Mesenchymal stem cell (in vitro differentiated cells and primary cell): ENCODE results near the gene CYP4Z1.
"Not testable (repeated sequence)": the region's sequence is repeated elsewhere in the genome, so short reads cannot be mapped to it uniquely, and the experiment has no call there.

Experiments
- DNase-seq: peaks from one replicate; pipeline ENCODE4 v3.0.0-alpha.2; 2013
- H2AFZ ChIP-seq: one replicate; pipeline ENCODE4 v1.6.1; 2013; ENCODE audit warnings: low read depth, mild to moderate bottlenecking, control low read depth, inconsistent platforms, low read length, moderate library complexity
- H2AK5ac ChIP-seq: 2 replicates; pipeline ENCODE4 v1.6.1; 2013; ENCODE audit warnings: low read length, moderate library complexity, mild to moderate bottlenecking, inconsistent platforms; ENCODE audit not compliant: severe bottlenecking
- H2BK120ac ChIP-seq: one replicate; pipeline ENCODE4 v1.6.1; 2013; ENCODE audit warnings: low read depth, mild to moderate bottlenecking, inconsistent platforms, low read length, moderate library complexity
- H2BK12ac ChIP-seq, 2 experiments: one replicate each; pipeline ENCODE4 v1.6.1; 2013; ENCODE audit warnings: inconsistent platforms in 2 of 2, low read length in 2 of 2, mild to moderate bottlenecking in 2 of 2, moderate library complexity in 2 of 2, control low read depth in 1 of 2
- H2BK15ac ChIP-seq: one replicate; pipeline ENCODE4 v1.6.1; 2013; ENCODE audit warnings: mild to moderate bottlenecking, low read depth, inconsistent platforms; ENCODE audit not compliant: poor library complexity, severe bottlenecking
- H2BK5ac ChIP-seq: 2 replicates; pipeline ENCODE4 v1.6.1; 2013; ENCODE audit warnings: low read depth, mild to moderate bottlenecking, low read length, control low read depth, inconsistent platforms; ENCODE audit not compliant: poor library complexity, severe bottlenecking
- H3K14ac ChIP-seq, 2 experiments: one replicate each; pipeline ENCODE4 v1.6.1; 2013; ENCODE audit warnings: inconsistent platforms in 2 of 2, low read length in 2 of 2, control low read depth in 1 of 2, mild to moderate bottlenecking in 1 of 2, moderate library complexity in 1 of 2
- H3K18ac ChIP-seq, 2 experiments: one replicate each; pipeline ENCODE4 v1.6.1; 2013; ENCODE audit warnings: inconsistent platforms in 2 of 2, low read length in 2 of 2, control low read depth in 1 of 2, low read depth in 1 of 2, mild to moderate bottlenecking in 1 of 2
- H3K23ac ChIP-seq, 2 experiments: one replicate each; pipeline ENCODE4 v1.6.1; 2013; ENCODE audit warnings: inconsistent platforms in 2 of 2, low read length in 2 of 2, mild to moderate bottlenecking in 2 of 2, moderate library complexity in 2 of 2, control low read depth in 1 of 2
- H3K27ac ChIP-seq: 2 replicates; pipeline ENCODE4 v1.5.1; 2013; ENCODE audit warnings: mild to moderate bottlenecking, moderate library complexity, low read length, control low read depth, inconsistent platforms; ENCODE audit not compliant: poor library complexity, severe bottlenecking
- H3K27me3 ChIP-seq, 2 experiments: 2 replicates each; pipeline versions ENCODE4 v1.6.1 to v1.7.0; 2013; ENCODE audit warnings: low read length in 2 of 2, mild to moderate bottlenecking in 2 of 2, moderate library complexity in 2 of 2, control low read depth in 1 of 2, inconsistent platforms in 1 of 2; ENCODE audit not compliant: control insufficient read depth in 1 of 2, insufficient read depth in 1 of 2
- H3K36me3 ChIP-seq, 2 experiments: 2 replicates each; pipeline versions ENCODE4 v1.6.1 to v1.7.0; 2013; ENCODE audit warnings: low read length in 2 of 2, control low read depth in 1 of 2, inconsistent platforms in 1 of 2, low read depth in 1 of 2, mild to moderate bottlenecking in 1 of 2; ENCODE audit not compliant: insufficient read depth in 2 of 2, control insufficient read depth in 1 of 2
- H3K4ac ChIP-seq, 2 experiments: one replicate each; pipeline ENCODE4 v1.6.1; 2013; ENCODE audit warnings: inconsistent platforms in 2 of 2, low read length in 2 of 2, mild to moderate bottlenecking in 2 of 2, moderate library complexity in 2 of 2, control low read depth in 1 of 2, low read depth in 1 of 2
- H3K4me1 ChIP-seq: 2 replicates; pipeline ENCODE4 v1.6.1; 2013; ENCODE audit warnings: low read depth, low read length, control low read depth; ENCODE audit not compliant: control insufficient read depth, insufficient read depth
- H3K4me2 ChIP-seq: 2 replicates; pipeline ENCODE4 v1.6.1; 2013; ENCODE audit warnings: low read length, mild to moderate bottlenecking, inconsistent platforms; ENCODE audit not compliant: poor library complexity, severe bottlenecking
- H3K4me3 ChIP-seq, 2 experiments: 2 replicates each; pipeline versions ENCODE4 v1.5.1 to v1.7.0; 2013; ENCODE audit warnings: low read length in 2 of 2, mild to moderate bottlenecking in 2 of 2, control low read depth in 1 of 2, low read depth in 1 of 2; ENCODE audit not compliant: insufficient read depth in 1 of 2
- H3K79me1 ChIP-seq: replicated peaks from 2 replicates; pipeline ENCODE4 v1.6.1; 2013; ENCODE audit warnings: mild to moderate bottlenecking, control low read depth, low read length, inconsistent platforms; ENCODE audit not compliant: poor library complexity, severe bottlenecking
- H3K9ac ChIP-seq: 2 replicates; pipeline ENCODE4 v1.7.0; 2013; ENCODE audit warnings: mild to moderate bottlenecking, low read length, moderate library complexity
- H3K9me3 ChIP-seq: 2 replicates; pipeline ENCODE4 v1.7.0; 2013; ENCODE audit warnings: mild to moderate bottlenecking, low read length; ENCODE audit not compliant: control insufficient read depth
- H4K8ac ChIP-seq: one replicate; pipeline ENCODE4 v1.6.1; 2013; ENCODE audit warnings: inconsistent platforms, mild to moderate bottlenecking, low read length, moderate library complexity
- H4K91ac ChIP-seq: one replicate; pipeline ENCODE4 v1.6.1; 2013; ENCODE audit warnings: mild to moderate bottlenecking, low read length, inconsistent platforms
- WGBS: methylation state at CpG from one replicate; pipeline ENCODE4 v1.1.7; 2013; ENCODE audit warnings: mixed read lengths; 5-methylcytosine and 5-hydroxymethylcytosine counted together

The CYP4Z1 gene

DNA sequence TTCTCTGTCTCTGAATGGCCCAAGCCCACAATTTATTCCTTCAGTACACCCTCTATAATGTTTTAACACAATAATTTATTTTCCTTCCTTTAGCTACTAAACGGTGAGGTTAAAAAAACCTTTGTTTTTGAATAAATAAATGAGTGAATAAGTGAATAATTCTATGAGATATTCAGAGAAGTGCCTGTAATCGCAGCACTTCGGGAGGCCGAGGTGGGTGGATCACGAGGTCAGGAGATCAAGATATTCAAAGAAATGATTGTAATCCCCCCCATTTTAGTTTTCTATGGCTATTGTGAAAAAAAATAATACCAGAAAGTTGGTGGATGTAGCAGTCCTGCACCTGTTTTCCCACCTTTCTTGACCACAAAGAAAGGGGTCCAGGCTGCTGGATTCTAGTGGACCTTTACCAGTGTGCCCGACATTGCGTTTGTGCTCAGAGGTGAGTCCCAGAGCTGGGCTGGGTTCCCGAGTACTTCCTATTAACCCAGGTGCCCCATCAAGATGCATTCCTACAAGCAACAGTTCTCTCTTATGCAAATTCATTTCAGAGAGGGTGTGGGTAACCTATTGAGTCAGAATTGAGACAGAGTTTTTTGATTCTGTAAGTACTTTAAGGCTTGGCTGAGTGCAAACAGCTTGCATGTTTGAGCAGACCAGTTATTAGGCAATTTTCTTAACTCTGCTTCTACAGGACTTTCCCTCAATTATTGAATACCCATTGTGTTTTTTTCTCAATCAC is 62.6 kb downstream of the CYP4Z1 start:
- not testable (repeated sequence) for H3K27ac ChIP-seq, H2BK15ac ChIP-seq, H3K23ac ChIP-seq, H3K18ac ChIP-seq, H2AFZ ChIP-seq, H3K79me1 ChIP-seq, H3K14ac ChIP-seq, H3K4ac ChIP-seq, H3K4me2 ChIP-seq, H3K36me3 ChIP-seq, DNase-seq, H3K4me1 ChIP-seq, H3K9ac ChIP-seq, H3K9me3 ChIP-seq, H3K27me3 ChIP-seq, H2BK12ac ChIP-seq, H2BK5ac ChIP-seq, H2AK5ac ChIP-seq, H4K91ac ChIP-seq, H4K8ac ChIP-seq, H3K4me3 ChIP-seq, H2BK120ac ChIP-seq
- 75% methylated on average over 7 of the region's 8 CpGs for WGBS

DNA sequence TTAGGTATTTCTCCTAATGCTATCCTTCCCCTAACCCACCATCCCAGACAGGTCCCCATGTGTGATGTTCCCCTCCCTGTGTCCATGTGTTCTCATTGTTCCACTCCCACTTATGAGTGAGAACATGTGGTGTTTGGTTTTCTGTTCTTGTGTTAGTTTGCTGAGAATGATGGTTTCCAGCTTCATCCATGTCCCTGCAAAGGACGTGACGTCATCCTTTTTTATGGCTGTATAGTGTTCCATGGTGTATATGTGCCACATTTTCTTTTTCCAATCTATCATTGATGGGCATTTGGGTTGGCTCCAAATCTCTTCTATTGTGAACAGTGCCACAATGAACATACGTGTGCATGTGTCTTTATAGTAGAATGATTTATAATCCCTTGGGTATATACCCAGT is 65.6 kb downstream of the CYP4Z1 start:
- H2BK5ac ChIP-seq, H3K4me1 ChIP-seq, H3K18ac ChIP-seq, H3K79me1 ChIP-seq, H3K14ac ChIP-seq, DNase-seq, H3K4me2 ChIP-seq, H3K4ac ChIP-seq, H3K4me3 ChIP-seq, H3K23ac ChIP-seq, H3K36me3 ChIP-seq, H2AFZ ChIP-seq, H3K9ac ChIP-seq, H4K8ac ChIP-seq, H2AK5ac ChIP-seq, H3K27me3 ChIP-seq, H3K27ac ChIP-seq, H2BK12ac ChIP-seq, H2BK120ac ChIP-seq, H4K91ac ChIP-seq, H3K9me3 ChIP-seq, H2BK15ac ChIP-seq: not testable (repeated sequence)
- 94% methylated on average over 3 of the region's 3 CpGs for WGBS

DNA sequence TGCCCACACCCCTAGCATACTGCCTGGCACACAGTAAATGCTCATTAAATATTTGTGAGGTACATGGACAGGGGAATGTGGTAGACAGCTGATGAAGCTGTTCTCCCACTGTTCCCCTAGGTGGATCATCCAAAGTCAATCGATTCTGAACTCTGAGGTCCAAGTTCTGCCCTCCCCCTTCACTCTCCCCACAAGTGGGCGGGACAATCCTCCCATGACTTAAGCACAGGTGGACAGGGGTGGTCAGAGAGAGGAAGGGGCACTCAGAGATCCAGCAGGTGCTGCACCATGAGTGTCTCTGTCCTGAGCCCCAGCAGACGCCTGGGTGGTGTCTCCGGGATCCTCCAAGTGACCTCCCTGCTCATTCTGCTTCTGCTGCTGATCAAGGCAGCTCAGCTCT is 70.2 kb downstream of the CYP4Z1 start, which contains the start of gene CYP4A22:
CYP4A22 (plus strand) TSS at position 244 of the 400 bp plus-strand sequence; CDS start at position 289, 45 bp downstream.
- Histone ChIP-seq H3K23ac (no peak within 1 kb of the TSS), H3K79me1 (no peaks in the 10 kb centered on the region), H3K9me3 (no peaks in the 10 kb centered on the region), H2BK120ac (no peak within 1 kb of the TSS), H2BK5ac (no peak within 1 kb of the TSS), H3K4me1 (no peaks in the 10 kb centered on the region), H3K18ac (no peak within 1 kb of the TSS), H3K27ac (no peak within 1 kb of the TSS), H3K4ac (no peak within 1 kb of the TSS), H3K36me3 (no peaks in the 10 kb centered on the region), H3K4me3 (no peak within 1 kb of the TSS), H4K91ac (no peak within 1 kb of the TSS), H2AK5ac (no peak within 1 kb of the TSS), H3K14ac (no peak within 1 kb of the TSS), H4K8ac (no peak within 1 kb of the TSS), H2BK12ac (no peak within 1 kb of the TSS), H3K4me2 (no peak within 1 kb of the TSS), H3K9ac (no peak within 1 kb of the TSS), H3K27me3 (no peaks in the 10 kb centered on the region), H2AFZ (no peak within 1 kb of the TSS), H2BK15ac (no peak within 1 kb of the TSS)
- WGBS, result 80% methylated on average over 4 of the region's 4 CpGs
- no peak for DNase-seq

DNA sequence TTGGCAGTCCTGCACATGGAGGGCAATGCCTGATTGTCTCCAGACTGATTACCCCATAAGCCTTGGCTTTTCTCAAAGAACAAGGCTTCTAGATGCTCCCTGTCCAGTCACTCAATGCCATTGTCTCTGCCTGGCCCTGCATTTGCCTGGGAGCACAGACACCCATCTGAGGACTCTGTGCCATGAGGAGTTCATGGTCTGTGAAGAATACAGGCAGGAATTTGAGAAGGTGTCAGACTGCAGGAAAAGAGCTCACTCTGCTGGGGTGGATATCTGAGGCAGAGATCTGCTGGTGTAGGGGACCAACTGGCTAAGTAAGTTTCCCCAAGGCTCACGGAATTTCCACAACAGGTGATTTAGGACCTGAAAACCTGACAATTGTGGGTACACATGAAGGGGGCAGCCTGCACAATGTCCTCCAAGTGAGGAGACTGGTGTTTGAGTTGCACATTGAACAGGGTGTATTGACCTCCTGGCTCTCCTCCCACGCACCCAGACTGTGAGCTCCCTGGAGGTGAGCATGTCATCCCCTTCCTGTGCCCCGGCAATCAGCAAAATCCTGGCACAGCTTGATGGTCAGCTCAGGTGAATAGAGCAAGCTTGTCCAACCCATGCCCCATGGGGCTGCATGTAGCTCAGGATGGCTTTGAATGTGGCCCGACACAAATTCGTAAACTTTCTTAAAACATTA is 71.0 kb downstream of the CYP4Z1 start:
- H3K27me3 ChIP-seq, result no peaks in the 10 kb centered on the region
- no peak overlapping the region for H3K4me2 ChIP-seq
- H4K8ac ChIP-seq, result no peak overlapping the region
- no peaks in the 10 kb centered on the region for H3K36me3 ChIP-seq
- H2BK5ac ChIP-seq, result no peak overlapping the region
- no peak overlapping the region for H3K9ac ChIP-seq
- H3K27ac ChIP-seq, result no peak overlapping the region
- H2AK5ac ChIP-seq, result no peak overlapping the region
- H2BK120ac ChIP-seq, result no peak overlapping the region
- DNase-seq, result no peak
- H3K4ac ChIP-seq, result no peak overlapping the region
- no peak overlapping the region for H2BK15ac ChIP-seq
- H3K79me1 ChIP-seq, result no peaks in the 10 kb centered on the region
- no peak overlapping the region for H3K18ac ChIP-seq
- H2BK12ac ChIP-seq, result no peak overlapping the region
- H3K9me3 ChIP-seq, result no peaks in the 10 kb centered on the region
- 77% methylated on average over 3 of the region's 5 CpGs for WGBS
- H2AFZ ChIP-seq, result no peak overlapping the region
- H4K91ac ChIP-seq, result no peak overlapping the region
- no peak overlapping the region for H3K14ac ChIP-seq
- H3K4me3 ChIP-seq, result no peak overlapping the region
- no peak overlapping the region for H3K23ac ChIP-seq
- no peaks in the 10 kb centered on the region for H3K4me1 ChIP-seq
